Measurements from ENCODE around the gene KCNMB2. TPM values are rescaled to one million over a fixed set of nuclear protein-coding genes. Genes with fewer than 3 reads are reported as not detected.
"Not testable (repeated sequence)": the region's sequence is repeated elsewhere in the genome, so short reads cannot be mapped to it uniquely, and the experiment has no call there.

Gene KCNMB2
- total RNA-seq, 1 donor from 2014 or later = 0.56 TPM

GRCh38 chr3:178856804-178857203 lies 320.6 kb downstream of the KCNMB2 start:
- Histone ChIP-seq H3K36me3 (no peaks in the 10 kb centered on the region), H3K4me1 (no peaks in the 10 kb centered on the region), H3K9me3 (no peaks in the 10 kb centered on the region), H3K27ac (no peak overlapping the region), H3K27me3 (ENCODE audit: low read depth) (no peaks in the 10 kb centered on the region), H3K4me3 (no peak overlapping the region)
- intact Hi-C loops (cut with DNase I) = no loop called here
- DNase-seq = no peak
- TF ChIP-seq CTCF (IDR thresholded peaks at IDR 0.05) = no peak
- ATAC-seq = no peak

- DNase-seq (no peak), ATAC-seq (no peak)
- no peaks in the 10 kb centered on the region for H3K4me1 ChIP-seq
- H3K27me3 ChIP-seq (ENCODE audit: low read depth) = no peaks in the 10 kb centered on the region
- no peaks in the 10 kb centered on the region for H3K36me3 ChIP-seq
- no peaks in the 10 kb centered on the region for H3K9me3 ChIP-seq
- H3K27ac ChIP-seq = no peak overlapping the region
- TF ChIP-seq CTCF (IDR thresholded peaks at IDR 0.05) = no peak
- no peak overlapping the region for H3K4me3 ChIP-seq
- intact Hi-C loops (cut with DNase I) = no loop called here
These were observed 323.1 kb downstream of the KCNMB2 start for GRCh38 chr3:178859386-178859785.

GRCh38 chr3:178859900-178860436 lies 323.7 kb downstream of the KCNMB2 start:
- H3K4me3 ChIP-seq; ATAC-seq; H3K9me3 ChIP-seq; H3K27ac ChIP-seq; DNase-seq; H3K36me3 ChIP-seq; intact Hi-C loops (cut with DNase I); H3K27me3 ChIP-seq (ENCODE audit: low read depth); H3K4me1 ChIP-seq: not testable (repeated sequence)

GRCh38 chr3:178868681-178869080 lies 332.4 kb downstream of the KCNMB2 start:
- H3K4me3 ChIP-seq = no peak overlapping the region
- no peak for TF ChIP-seq CTCF (IDR thresholded peaks at IDR 0.05)
- H3K4me1 ChIP-seq = no peaks in the 10 kb centered on the region
- no peaks in the 10 kb centered on the region for H3K27me3 ChIP-seq (ENCODE audit: low read depth)
- no peak overlapping the region for H3K27ac ChIP-seq
- H3K9me3 ChIP-seq = no peaks in the 10 kb centered on the region
- H3K36me3 ChIP-seq = no peaks in the 10 kb centered on the region
- intact Hi-C loops (cut with DNase I) = no loop called here
- ATAC-seq (no peak), DNase-seq (no peak)

- H3K27me3 ChIP-seq (ENCODE audit: low read depth) = no peaks in the 10 kb centered on the region
- no peak overlapping the region for H3K27ac ChIP-seq
- intact Hi-C loops (cut with DNase I) = no loop called here
- no peak for DNase-seq
- no peak overlapping the region for H3K4me3 ChIP-seq
- H3K4me1 ChIP-seq = no peaks in the 10 kb centered on the region
- no peaks in the 10 kb centered on the region for H3K36me3 ChIP-seq
- no peak for ATAC-seq
- H3K9me3 ChIP-seq = no peaks in the 10 kb centered on the region
- no peak for TF ChIP-seq CTCF (IDR thresholded peaks at IDR 0.05)
These were observed 333.8 kb downstream of the KCNMB2 start for GRCh38 chr3:178870085-178870484.

GRCh38 chr3:178875157-178875556 lies 338.9 kb downstream of the KCNMB2 start:
- Histone ChIP-seq H3K4me3 (no peak overlapping the region), H3K27me3 (ENCODE audit: low read depth) (no peaks in the 10 kb centered on the region), H3K27ac (no peak overlapping the region), H3K4me1 (no peaks in the 10 kb centered on the region), H3K9me3 (no peaks in the 10 kb centered on the region), H3K36me3 (no peaks in the 10 kb centered on the region)
- no peak for TF ChIP-seq CTCF (IDR thresholded peaks at IDR 0.05)
- intact Hi-C loops (cut with DNase I) = no loop called here
- DNase-seq (no peak), ATAC-seq (no peak)

Data from lower lobe of right lung (tissue), 2 donors.